Stomach (tissue), 4 donors: Measurements from ENCODE around the gene MAP2K1.

Source experiments
- CTCF ChIP-seq, 7 experiments: fragments of 450-650 bp in 4 of 7; fragments of 200-600 bp in 3 of 7; sonication (generic) in 3 of 7; IDR thresholded peaks; one replicate each; pipeline ENCODE4 v1.5.1; 2016 to 2019; ENCODE audit warnings: antibody characterized with exemption in 7 of 7, control low read depth in 2 of 7, mild to moderate bottlenecking in 1 of 7
- POLR2AphosphoS5 ChIP-seq, 3 donors: sonication (generic); formaldehyde crosslinking; IDR thresholded peaks; one replicate each; pipeline ENCODE4 v1.6.1; 2016; ENCODE audit warnings: antibody characterized with exemption in 3 of 3

- no peak for TF ChIP-seq POLR2AphosphoS5 (IDR thresholded peaks at IDR 0.05)
- no peak for TF ChIP-seq CTCF (IDR thresholded peaks at IDR 0.05)
These were observed 115.8 kb downstream of the MAP2K1 start for GRCh38 chr15:66502491-66502890.
